H1 (cell line): Measurements from ENCODE around the gene CYTH1.

Experiments used
- BRCA1 ChIP-seq: IDR thresholded peaks from 2 replicates; pipeline ENCODE4 v1.6.1; 2012; ENCODE audit warnings: low read depth, low read length, improper control_type of control experiment
- GABPA ChIP-seq: IDR thresholded peaks from 2 replicates; pipeline ENCODE4 v1.6.1; 2011; ENCODE audit warnings: mild to moderate bottlenecking, low read length, moderate library complexity, borderline replicate concordance; ENCODE audit not compliant: insufficient read depth
- GTF2F1 ChIP-seq: IDR thresholded peaks from 2 replicates; pipeline ENCODE4 v1.6.1; 2012; ENCODE audit warnings: low read depth, low read length, improper control_type of control experiment, borderline replicate concordance
- KDM5A ChIP-seq: fragments of 200-600 bp; IDR thresholded peaks from 2 replicates; pipeline ENCODE4 v1.7.1; 2012; ENCODE audit warnings: mild to moderate bottlenecking, low read length, inconsistent platforms, mixed read lengths
- MAFK ChIP-seq: IDR thresholded peaks from 2 replicates; pipeline ENCODE4 v1.6.1; 2012; ENCODE audit warnings: low read depth, mild to moderate bottlenecking, improper control_type of control experiment, low read length
- POLR2A ChIP-seq, 2 experiments: IDR thresholded peaks; 1 replicate in 1 of 2; 2 replicates in 1 of 2; pipeline ENCODE4 v1.6.1; 2011; ENCODE audit warnings: low read depth in 2 of 2, low read length in 2 of 2, mild to moderate bottlenecking in 2 of 2; ENCODE audit errors: control extremely low read depth in 1 of 2
- TCF12 ChIP-seq: IDR thresholded peaks from 2 replicates; pipeline ENCODE4 v1.6.1; 2011; ENCODE audit warnings: low read depth, mild to moderate bottlenecking, low read length
- TF ChIP-seq, protein P1 (sequence below), 3 experiments: IDR thresholded peaks; 1 replicate in 2 of 3; 2 replicates in 1 of 3; pipeline versions ENCODE4 v1.5.1 to v1.6.1; 2011; ENCODE audit warnings: low read length in 3 of 3, mild to moderate bottlenecking in 3 of 3, inconsistent platforms in 2 of 3, low read depth in 1 of 3, moderate library complexity in 1 of 3; ENCODE audit not compliant: insufficient read depth in 1 of 3; ENCODE audit errors: control extremely low read depth in 1 of 3
- TF ChIP-seq, protein P2 (sequence below): IDR thresholded peaks from 2 replicates; pipeline ENCODE4 v1.6.1; 2012; ENCODE audit warnings: inconsistent platforms

DNA sequence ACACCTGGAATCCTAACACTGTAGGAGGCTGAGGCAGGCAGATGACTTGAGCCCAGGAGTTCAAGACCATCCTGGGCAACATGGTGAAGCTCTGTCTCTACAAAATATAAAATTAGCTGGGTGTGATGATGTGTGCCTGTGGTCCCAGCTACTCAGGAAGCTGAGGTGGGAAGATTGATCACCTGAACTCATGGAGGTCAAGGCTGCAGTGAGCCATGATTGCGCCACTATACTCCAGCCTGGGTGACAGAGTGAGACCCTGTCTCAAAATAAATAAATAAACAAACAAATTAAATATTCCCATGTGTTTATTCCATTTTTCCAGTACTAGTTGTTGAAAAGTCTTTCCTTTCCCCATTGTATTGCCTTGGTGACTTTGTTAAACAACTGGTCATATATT is 130.0 kb downstream of the CYTH1 start:
- TF ChIP-seq, protein P1, sequence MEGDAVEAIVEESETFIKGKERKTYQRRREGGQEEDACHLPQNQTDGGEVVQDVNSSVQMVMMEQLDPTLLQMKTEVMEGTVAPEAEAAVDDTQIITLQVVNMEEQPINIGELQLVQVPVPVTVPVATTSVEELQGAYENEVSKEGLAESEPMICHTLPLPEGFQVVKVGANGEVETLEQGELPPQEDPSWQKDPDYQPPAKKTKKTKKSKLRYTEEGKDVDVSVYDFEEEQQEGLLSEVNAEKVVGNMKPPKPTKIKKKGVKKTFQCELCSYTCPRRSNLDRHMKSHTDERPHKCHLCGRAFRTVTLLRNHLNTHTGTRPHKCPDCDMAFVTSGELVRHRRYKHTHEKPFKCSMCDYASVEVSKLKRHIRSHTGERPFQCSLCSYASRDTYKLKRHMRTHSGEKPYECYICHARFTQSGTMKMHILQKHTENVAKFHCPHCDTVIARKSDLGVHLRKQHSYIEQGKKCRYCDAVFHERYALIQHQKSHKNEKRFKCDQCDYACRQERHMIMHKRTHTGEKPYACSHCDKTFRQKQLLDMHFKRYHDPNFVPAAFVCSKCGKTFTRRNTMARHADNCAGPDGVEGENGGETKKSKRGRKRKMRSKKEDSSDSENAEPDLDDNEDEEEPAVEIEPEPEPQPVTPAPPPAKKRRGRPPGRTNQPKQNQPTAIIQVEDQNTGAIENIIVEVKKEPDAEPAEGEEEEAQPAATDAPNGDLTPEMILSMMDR (IDR thresholded peaks at IDR 0.05; ENCODE audit: control extremely low read depth in 1 of 3, insufficient read depth in 1 of 3, low read depth in 1 of 3, low read length in 3 of 3) = no peak
- TF ChIP-seq MAFK (no peak), POLR2A (IDR thresholded peaks at IDR 0.05; ENCODE audit: control extremely low read depth in 1 of 2, low read depth in 2 of 2, low read length in 2 of 2) (no peak), GTF2F1 (no peak), BRCA1 (no peak), GABPA (no peak), TCF12 (no peak), KDM5A (no peak)
- TF ChIP-seq, protein P2, sequence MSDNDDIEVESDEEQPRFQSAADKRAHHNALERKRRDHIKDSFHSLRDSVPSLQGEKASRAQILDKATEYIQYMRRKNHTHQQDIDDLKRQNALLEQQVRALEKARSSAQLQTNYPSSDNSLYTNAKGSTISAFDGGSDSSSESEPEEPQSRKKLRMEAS = no peak
